ENCODE results near the gene ITPRID2.

ITPRID2 gene

DNA sequence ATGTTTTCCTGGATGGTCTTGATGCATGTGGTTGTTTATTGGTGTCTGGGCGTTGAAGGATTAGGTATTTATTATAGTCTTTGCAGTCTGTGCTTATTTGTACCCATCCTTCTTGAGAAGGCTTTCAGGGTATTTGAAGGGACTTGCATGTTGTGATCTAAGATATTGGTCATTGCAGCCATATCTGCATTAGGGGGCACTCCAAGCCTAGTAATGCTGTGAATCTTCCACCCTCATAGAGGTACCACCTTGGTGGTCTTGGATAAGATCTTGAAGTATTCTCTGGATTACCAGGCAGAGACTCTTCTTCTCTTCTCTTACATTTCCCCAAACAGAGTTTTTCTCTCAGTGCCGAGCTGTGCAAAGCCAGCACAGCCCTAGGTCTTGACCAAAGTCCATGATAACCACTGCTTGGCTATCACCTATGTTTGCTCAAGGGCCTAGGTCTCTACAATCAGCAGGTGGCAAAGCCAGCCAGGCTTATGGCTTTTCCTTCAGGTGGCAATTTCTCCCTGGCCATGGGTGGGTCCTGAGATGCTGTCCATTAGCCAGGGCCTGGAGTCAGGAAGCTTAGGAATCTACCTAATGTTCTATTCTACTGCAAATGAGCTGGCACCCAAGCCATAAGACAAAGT lies 78.7 kb downstream of the ITPRID2 start:
- TF ChIP-seq, protein P1, sequence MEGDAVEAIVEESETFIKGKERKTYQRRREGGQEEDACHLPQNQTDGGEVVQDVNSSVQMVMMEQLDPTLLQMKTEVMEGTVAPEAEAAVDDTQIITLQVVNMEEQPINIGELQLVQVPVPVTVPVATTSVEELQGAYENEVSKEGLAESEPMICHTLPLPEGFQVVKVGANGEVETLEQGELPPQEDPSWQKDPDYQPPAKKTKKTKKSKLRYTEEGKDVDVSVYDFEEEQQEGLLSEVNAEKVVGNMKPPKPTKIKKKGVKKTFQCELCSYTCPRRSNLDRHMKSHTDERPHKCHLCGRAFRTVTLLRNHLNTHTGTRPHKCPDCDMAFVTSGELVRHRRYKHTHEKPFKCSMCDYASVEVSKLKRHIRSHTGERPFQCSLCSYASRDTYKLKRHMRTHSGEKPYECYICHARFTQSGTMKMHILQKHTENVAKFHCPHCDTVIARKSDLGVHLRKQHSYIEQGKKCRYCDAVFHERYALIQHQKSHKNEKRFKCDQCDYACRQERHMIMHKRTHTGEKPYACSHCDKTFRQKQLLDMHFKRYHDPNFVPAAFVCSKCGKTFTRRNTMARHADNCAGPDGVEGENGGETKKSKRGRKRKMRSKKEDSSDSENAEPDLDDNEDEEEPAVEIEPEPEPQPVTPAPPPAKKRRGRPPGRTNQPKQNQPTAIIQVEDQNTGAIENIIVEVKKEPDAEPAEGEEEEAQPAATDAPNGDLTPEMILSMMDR (IDR thresholded peaks at IDR 0.05; ENCODE audit: low read depth, low read length, missing control alignments): no peak

DNA sequence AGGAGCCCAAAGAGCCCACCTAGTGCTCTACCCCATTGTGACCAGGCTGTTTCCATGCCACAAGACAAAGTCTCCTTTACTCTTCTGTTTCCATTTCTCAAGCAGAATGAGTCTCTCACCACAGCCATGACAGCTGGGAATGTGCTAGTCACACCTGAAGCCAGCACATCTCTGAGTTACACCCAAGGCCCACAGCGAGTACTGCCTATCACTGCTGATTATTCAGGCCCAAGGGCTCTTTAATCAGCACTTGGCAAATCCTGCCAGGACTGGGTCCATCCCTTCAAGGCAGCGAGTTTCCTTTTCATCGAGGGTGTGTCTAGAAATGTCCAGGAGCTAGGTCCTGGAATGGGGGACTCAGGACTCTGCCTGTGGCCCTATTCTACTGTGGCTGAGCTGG lies 79.5 kb downstream of the ITPRID2 start:
- DNase-seq (ENCODE audit: extremely low read depth, low read depth): no peak
- TF ChIP-seq, protein P1 (IDR thresholded peaks at IDR 0.05; ENCODE audit: low read depth, low read length, missing control alignments): no peak
- H3K4me3 ChIP-seq (replicated peaks; ENCODE audit: low read depth, low read length): no peak overlapping the region

More for the DNA sequence above, 78.7 kb downstream of the ITPRID2 start:
- no peak overlapping the region for H3K4me3 ChIP-seq (replicated peaks; ENCODE audit: low read depth, low read length)
- no peak for DNase-seq (ENCODE audit: extremely low read depth, low read depth)

DNA sequence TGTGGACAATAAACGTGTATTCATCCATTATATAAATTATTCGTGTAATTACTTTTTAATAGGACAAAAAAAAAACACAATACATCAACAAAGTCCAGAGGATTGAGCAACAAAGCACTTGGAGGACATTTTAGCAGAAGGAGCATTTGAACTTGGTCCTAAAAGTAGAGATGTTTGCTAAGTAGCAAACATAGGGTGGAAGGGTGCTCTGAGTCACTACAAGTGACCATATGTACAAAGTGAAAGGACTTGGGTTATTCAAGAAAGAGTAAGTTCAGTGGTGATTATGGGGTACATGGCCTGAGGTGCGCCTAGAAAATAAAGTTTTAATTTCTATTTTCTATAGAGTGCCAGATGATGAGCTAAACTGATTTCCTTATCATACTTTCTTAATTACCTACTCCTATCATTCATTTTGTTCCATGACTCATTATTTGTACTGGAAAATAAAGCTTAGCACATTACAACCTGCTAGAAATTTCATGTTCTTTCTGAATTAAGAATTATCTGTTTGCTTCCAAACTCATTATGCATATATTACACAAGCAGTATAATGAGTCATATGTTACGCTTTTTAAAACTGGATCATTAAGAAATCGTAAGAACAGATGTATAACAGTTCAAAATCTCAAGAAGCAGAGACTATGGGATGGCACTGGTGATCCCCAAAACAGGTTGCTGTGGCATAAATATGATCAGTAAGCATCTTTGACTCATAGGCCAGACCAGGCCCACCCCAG lies 81.1 kb downstream of the ITPRID2 start:
- H3K4me3 ChIP-seq (replicated peaks; ENCODE audit: low read depth, low read length): no peak overlapping the region
- DNase-seq (ENCODE audit: extremely low read depth, low read depth): no peak
- TF ChIP-seq, protein P1 (IDR thresholded peaks at IDR 0.05; ENCODE audit: low read depth, low read length, missing control alignments): no peak

DNA sequence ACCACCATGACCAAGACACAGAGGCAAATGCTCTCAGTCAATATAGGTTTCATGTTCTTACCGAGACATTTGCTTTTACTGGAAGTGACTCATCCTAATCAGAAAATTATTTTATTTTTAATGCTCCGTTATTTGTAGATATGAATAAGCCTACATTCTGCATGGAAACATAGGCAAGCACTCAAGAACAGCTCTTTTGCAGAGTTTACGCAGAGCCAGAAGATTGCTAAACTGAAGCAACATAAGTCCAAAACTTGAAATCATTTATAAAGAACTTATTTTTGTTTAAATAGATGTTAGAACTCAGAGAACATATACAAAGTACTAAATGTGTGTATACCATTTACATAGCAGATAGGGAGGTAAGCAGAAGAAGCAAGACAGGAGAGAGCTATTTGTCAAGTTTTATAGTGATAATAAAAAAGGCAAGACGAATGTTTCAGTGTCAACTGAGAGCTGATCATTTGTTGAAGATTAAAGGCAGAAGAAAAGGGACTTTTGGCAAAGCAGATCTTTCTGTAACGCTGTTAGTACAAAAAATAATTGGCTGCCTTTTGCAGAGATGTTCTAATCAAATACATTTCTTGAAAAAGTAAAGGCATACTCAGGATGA lies 81.7 kb downstream of the ITPRID2 start:
- no peak for DNase-seq (ENCODE audit: extremely low read depth, low read depth)
- no peak overlapping the region for H3K4me3 ChIP-seq (replicated peaks; ENCODE audit: low read depth, low read length)
- TF ChIP-seq, protein P1 (IDR thresholded peaks at IDR 0.05; ENCODE audit: low read depth, low read length, missing control alignments): no peak

DNA sequence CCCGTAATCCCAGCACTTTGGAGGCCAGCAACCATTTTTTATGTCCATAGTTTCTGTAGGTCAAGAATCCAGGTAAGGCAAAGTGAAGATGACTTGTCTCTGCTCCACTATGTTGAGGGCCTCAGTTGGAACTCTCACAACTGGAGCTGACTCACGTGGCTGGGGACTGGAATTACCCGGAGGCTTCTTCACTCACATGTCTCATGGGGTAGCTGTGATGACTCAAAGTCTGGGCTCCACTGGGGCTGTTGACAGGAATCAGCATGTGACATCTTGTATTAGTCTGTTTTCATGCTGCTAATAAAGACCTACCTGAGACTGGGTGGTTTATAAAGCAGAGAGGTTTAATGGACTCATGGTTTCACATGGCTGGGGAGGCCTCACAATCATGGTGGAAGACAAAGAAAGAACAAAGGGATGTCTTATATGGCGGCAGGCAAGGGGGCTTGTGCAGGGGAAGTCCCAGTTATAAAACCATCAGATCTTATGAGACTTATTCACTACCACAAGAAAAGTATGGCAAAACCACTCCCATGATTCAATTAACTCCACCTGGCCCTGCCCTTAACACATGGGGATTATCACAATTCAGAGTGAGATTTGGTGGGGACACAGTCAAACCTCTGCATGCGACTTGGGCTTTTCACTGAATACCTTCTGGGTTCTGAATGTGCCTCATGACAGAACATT lies 86.3 kb downstream of the ITPRID2 start:
- DNase-seq (ENCODE audit: extremely low read depth, low read depth): no peak

More for the DNA sequence above, 86.3 kb downstream of the ITPRID2 start:
- H3K4me3 ChIP-seq (replicated peaks; ENCODE audit: low read depth, low read length): no peak overlapping the region
- TF ChIP-seq, protein P1 (IDR thresholded peaks at IDR 0.05; ENCODE audit: low read depth, low read length, missing control alignments): no peak
